Renal cortex interstitium (tissue), 11 donors: Measurements from ENCODE around the gene KRT4. TPM values are rescaled to one million over a fixed set of nuclear protein-coding genes. Genes with fewer than 3 reads are reported as not detected.
"Not testable (repeated sequence)": the region's sequence is repeated elsewhere in the genome, so short reads cannot be mapped to it uniquely, and the experiment has no call there.

Experiments used
- DNase-seq, 11 donors: peaks; one replicate each; pipeline ENCODE4 v3.0.0-alpha.2; 2013; ENCODE audit warnings: low read depth in 9 of 11, low spot score in 4 of 11; ENCODE audit errors: extremely low read depth in 1 of 11
- polyA plus RNA-seq, 3 donors: library from polyadenylated mRNA; unstranded; fragments of 120-200 nt; gene quantifications; one replicate each; pipeline ENCODE4 v1.2.1, GENCODE V29; 2013; ENCODE audit not compliant: insufficient read length in 3 of 3

The KRT4 gene
- polyA plus RNA-seq, 3 donors, result 0.20 to 0.81 (median 0.65) TPM

DNA sequence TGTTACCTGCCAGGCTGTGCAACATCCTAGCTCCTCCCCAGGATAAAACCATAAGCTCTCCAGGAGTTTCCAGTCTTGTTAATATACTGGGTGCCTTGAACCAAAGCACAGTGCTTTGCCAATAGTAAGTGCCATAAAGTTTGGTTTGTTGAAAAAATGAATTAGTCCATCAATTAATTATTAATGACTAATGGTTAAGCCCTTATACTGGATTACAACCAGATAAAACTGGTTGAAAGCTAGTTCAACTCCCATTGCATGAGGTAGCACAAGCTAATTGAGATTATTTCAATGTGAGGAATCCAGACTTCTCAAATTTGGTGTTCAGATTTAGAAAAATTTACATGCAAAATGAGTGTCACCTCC lies 16.4 kb downstream of the KRT4 start:
- DNase-seq, result no peak

DNA sequence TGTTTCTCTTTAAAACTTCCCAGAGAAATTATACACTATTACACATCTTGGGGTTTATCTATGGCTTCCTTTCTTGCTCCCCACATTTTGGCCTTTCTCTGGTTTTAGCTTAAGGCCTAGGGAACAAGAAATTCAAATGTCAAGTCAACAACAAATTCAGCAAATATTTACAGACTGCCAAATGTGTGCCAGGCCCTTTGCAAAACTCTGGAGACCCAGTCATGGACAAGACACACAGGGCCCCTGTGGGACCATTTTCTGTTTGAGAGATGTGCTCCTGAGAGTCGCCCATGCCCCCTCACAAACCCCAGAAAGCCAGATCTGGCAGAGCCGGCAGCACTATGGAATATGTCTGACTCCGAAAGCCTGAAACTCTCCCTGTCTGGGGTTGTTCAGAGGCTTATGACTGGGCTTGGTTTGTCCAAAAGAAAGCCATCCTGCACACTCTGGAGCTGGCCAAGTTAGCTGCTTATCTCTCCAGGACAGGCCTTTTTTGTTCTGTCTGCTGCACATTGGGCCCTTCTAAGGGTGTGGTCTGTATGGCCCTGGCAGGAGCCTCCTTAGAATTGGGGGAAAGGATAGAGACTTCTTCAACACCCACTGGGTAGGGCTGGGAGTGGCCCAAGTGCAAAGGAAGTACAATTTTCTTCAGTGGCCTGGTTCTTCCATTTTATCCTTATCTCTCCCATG lies 16.9 kb downstream of the KRT4 start:
- no peak for DNase-seq

DNA sequence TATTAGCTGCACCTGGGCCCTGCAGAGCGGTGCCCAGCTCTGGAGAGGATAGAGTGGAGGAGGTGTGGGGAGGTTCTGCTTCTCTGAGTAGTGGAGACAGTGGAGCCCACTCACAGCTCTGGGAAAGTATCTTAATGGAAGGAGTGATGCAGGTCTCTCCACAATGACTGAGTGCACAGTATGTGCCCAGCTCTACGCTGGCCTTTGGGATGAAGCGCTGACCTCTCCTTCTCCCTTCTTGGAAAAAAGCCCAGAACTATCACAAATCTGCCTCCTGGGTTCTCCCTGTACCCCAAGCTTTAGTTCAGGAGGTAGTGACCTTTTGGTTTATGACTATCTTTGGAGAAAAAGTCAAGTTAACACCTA lies 17.5 kb downstream of the KRT4 start:
- no peak for DNase-seq

DNA sequence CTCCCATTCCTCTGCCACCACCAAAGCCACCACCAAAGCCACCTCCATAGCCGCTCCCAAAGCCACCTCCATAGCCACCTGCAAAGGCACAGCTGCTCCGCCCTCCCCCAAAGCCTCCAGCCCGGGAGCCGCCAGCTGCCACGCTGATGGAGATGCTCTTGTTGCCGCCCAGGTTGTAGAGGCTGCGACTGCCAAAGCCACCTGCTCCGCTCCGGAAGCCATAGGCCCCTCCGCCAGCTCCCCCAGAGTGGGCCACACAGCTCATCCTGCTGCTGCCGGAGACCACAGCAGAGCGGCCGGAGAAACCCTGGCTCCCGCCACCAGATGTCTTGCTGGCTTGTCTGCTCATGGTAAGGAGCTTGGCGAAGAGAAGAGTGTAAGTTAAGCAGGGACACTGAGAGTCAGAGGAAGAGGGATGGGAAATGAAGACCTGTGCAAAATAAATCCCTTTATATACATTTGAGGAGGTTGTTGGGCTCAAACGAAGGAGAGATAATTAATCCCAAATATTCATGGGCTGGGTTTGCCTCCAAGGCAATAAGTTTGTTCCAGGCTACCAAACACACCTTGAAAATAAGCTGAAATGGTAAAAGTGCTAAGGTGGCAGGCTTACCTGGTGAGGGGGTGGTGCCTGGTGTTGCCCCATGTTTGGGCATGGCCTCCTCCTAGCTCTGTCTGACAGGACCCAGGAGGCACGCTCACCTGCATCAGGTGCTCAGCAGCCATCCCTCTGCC lies 18.1 kb downstream of the KRT4 start, which contains the start of gene KRT3:
Gene KRT3 (minus strand): TSS at position 424 of the 735 bp plus-strand sequence. CDS start 75 bp downstream, at position 349.
- DNase-seq, result no peak

DNA sequence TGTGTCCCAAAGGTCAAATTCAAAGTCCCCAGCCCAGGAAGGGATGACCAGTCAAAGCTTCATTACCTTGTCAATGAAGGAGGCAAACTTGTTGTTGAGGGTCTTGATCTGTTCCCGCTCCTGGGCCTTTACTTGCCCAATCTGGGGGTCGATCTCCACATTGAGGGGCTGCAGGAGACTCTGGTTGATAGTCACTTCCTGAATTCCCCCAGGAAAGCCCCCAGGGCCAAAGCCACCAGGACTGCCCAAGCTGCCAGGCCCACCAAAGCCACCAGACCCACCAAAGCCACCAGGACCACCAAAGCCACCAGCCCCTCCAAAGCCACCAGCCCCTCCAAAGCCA lies 18.6 kb downstream of the KRT4 start:
- not testable (repeated sequence) for DNase-seq

DNA sequence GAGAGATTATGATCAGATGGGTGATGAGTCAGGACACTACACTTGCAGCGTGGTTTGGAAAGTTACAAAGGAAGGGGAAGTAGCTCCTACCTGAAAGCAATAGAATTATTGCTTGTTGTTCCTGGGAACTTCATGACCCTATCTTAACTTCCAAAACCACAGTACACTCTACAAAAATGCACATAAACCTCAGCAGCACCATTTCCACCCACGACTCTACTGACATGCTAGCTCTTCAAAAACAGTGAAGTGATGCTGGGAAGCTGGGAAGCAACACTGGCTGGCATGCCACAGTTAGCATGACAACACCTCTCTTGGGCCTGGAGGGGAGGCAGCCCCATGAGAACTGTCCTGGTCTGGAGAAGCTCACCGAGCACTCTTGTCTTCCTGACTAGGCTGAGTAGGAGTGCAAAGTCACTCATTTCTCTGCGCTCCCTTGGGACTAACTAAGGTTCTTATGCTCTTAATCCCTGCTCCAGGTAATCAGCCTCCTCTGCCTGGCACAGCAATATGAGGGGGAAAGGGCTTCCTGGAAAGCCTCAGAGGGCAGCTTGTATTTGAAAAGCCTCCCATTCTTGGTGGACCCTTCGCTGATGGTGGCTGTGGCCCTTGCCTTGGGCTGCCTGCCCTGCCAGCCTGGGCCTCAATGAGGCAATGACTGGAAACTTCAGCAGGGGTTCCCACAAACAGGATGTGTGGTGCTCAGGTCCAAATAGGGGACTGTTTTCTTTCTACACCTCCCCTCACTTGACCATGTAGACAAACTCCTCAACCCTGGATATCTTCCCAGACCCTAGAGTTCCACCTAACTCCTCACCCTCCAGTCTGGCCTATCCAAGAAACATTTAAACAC lies 19.2 kb downstream of the KRT4 start:
- no peak for DNase-seq

DNA sequence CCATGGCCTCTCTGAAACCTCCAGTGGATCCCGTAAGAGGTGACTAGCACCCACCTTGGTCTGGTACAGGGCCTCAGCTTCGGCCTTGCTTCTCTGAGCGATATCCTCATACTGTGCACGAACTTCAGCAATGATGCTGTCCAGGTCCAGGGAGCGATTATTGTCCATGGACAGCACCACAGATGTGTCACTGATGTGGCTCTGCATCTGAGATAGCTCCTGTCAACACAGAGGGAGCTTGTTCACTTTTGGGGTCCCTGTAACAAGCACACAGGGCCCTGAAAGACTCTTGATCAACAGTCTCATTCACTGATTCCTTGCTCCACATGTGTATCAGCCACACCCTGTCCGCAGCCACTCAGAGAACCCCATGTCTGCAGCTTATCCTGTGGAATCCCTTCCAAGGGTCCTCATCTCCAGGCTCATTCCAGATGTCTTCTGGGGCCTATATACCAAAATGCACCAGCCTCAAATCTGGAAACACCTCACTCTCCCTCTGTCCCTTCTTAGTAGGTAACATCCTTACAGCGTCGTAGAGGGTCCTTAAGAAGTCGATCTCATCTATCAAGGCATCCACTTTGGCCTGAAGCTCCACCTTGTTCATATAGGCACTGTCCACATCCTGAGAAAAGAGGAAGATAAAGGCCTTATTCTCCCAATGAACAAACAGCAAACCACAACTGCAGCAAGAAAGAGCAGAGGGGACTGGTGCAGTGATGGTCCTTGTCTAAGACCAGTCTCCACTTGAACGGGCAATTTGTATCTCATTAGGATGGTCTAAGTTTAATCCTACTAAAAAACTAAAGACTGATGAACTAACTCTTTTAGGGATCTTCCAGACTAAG lies 21.5 kb downstream of the KRT4 start:
- DNase-seq, result no peak

DNA sequence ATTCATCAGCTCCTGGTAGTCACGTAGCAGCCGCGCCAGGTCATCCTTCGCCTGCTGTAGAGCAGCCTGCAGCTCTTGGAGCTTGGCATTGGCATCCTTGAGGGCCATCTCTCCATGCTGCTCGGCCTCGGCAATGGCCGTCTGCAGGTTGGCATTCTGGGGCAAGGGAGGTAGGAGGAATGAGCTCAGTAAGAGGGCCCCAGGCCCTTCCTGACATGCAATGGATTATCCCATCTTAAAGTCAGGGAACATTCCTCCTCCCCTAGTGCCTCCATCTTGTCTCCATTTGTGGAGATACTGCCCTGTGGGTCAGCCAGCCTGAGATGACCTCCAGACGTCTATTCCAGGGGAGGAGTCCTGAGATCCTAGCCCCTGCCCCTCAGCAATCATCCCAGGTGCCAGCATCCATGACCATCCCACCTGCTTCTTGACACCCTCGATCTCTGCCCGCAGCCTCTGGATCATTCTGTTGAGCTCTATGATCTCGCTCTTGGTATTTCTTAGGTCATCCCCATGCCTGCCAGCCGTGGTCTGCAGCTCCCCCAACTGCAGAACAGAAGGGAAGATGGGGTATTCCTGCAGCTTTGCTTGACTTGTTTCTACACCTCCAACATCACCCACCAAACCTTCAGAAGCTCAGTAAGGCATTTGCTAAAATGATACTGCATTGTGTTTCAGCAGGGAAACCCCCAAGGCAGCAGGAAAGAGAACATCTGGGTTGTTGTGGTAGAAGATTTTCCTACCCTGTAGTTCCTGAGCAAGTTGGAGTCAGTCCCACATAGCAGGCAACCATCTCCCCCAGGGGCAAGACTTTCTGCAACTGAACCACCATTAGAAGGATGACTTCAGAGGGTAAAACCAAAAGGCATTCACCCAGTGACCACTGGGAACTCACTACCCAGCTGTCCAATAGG lies 22.4 kb downstream of the KRT4 start:
- DNase-seq, result no peak

DNA sequence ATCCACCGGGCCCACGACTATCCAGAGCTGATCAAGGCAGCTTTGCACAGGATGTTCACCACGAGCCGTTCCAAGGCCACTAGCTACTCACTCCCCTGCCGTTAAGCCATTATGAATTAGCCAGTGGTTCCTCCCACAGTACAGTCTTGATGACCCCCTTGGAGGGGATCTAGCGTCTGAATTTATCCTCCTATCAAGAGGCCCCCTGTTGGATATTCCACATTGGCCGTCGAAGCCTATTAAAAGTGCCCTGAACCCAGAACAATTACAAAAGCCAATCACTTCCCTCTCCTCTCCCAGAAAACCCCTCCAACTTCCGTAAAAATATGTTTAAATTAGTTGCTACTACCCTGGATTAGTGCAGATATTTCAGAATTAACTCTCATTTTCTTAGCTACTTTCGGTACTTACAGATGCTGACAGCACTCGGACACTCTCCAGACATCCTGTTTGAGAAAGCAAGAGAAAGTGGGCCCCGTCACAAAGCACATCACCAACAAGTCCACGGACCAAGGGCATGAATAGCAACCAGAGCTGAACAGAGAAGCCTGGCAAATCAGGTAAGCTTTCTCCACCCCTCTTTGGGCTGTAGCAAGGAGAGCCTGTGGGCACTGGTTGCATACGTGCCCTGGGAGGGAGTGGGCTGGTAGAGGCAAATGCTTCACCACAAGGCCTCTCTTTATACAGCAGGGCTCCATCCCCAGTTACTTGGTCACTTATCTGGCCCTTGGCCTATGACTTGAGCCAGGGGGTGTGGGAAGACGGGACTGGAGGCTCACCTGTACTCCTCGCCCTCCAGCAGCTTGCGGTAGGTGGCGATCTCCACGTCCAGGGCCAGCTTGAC lies 23.3 kb downstream of the KRT4 start:
- DNase-seq, result no peak

DNA sequence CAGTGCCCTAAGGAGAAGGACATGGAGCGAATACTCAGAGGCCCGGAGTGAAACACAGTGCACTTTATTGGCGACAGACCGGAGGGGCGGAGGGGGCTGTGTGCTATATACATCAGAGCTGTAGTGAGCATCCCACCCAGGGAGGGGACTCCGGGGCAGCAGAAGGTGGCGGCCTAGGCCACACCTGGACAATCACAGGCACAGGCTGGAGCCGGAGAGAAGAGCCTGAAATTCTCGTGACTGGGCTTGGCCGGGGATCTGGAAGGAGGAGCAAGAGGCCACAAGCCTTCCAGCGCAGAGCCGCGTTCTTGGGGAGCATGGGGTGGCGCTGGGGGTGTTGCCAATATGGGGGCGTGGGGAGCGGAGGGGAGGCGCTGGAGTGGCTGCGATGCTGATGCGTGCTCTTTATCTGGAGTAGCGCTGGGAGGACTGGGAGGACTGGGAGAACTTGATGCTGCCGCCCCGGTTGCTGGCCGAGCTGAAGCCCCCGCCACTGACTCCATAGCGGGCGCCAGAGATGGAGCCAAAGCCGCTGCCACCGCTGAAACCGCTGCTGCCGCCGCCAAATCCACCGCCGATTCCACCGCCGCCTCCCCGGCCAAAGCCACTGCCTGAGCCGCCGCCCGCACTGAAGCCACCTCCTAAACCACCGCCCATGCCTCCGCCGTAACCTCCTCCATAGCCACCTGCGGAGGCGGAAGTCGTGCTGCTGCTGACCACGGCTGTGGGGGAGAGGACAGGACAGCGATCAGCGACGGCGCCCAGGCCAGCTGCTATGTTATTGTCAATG lies 24.1 kb downstream of the KRT4 start:
- peak in 3 of 11 donors; percentile 8 to 15 (median 14) for DNase-seq

DNA sequence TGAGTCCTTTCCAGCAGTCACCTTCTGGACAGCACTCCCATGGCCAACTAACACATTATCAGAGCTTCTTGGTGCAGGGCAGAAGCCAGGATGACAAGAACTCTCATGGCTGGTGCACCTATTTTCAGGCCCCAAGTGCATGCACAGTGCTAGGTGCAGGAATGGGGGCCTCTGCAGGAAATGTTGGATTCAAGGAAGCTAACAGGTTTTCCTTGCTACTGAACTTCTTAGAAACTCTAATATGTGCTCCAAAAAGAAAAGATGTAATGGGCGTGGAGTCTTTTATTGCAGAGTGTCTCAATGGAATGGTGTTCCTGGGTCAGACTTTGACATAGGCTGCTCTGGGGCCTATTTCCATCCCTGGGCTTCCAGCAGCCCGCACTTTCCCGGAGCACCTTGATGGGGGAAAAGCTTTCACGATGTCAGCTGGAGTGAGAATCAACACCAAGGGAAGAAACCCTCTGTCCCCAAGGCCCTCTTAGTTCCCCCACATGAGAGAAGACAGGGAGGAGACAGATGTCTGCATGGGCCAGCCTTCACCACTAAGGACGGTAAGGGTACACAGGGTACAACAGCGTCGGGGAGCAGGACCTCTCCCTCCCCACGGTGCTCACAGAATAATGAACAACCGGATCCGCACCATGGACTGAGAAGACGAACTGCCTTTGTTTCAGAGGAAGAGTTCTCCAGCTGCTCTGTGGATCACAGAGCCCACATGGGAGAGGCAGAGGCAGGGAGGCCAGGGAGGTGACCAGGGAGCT lies 24.9 kb downstream of the KRT4 start:
- DNase-seq, result no peak

DNA sequence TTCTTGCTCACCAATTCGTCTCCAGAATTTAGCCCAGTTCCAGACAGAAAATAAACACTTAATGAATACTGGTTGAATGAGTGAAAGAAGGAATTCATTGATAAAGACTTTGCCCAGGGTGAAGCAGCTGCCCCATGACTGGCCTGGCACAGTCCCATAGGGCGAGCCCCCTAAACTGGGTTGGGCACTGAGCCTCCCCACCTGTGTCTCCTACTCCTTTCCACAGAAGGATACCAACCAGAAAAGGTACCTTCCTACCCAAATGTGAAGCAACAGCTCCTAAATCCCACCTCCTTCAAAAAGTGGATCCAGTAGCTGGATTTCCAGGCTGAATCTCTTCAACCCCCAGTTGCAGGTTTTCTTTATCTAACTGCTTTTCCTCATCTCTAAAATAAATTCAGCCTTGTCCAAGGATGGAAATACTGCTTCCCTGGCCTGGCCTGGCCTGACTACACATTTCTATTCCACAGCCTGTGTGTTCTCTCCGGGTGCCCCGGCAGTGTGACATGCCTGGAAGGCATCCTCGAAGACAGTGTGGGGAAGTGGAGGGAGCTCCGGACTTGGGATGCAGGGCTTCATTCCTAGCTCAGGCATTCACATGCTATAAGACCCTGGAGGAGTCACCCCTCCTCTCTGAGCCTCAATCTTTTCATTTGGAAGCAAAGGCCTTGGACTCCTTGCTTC lies 25.6 kb downstream of the KRT4 start:
- no peak for DNase-seq

DNA sequence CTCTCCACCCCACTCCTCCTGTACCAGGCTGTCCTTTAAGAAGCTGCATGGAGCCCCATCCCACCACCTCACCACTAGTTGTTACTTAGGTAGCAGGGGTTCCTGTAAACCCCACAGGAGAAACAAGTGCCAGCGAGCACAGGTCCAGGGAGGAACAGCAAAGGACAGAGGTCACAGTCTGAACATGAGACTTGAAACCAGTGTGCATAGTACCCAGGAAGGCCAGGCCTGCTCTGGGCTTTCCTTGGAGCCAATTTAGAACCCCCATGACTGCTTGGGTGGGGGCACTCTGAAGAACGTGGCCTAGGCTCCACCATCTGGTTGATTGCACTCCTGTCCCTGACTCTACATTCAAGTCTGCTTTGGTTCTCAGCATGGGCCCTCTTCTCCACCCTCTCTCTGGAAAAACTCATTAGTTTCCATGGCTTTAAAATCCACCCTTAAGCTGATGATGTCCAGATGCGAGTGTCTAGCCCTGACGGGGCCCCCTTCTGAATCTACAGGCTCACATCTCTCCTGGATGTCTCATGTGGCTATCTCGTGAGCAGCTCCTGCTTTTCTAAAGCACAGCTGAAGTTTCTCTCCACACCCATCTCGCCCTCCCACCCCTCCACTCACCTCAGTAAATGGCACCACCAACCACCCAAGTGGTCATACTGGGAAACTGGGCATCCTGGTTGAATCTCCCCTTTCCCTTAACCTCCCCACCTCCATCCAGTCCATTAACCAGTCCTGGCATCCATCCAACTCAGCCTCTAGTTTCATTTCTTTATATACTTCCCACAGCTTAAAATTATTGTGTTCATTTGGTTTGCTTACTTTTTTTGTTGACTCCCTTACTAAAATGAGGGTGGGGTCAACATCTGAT lies 26.4 kb downstream of the KRT4 start:
- no peak for DNase-seq

DNA sequence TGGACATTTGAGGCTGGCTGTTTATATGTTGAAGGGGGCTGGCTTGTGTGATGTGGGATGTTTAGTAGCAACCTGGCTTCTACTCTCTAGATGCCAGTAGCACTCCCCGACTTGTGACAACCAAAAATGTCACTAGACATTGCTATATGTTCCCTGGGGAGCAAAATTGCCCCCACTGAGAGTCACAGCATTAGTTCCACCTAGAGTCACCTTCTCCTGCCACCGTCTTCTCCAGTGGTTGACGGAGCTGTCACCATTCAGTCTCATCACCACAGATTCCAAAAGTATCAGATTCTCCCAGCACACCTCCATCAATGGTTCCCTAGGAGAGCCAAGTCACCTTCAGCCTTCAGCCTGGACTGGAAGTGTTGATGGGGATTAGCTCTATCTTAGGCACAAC lies 29.0 kb downstream of the KRT4 start:
- DNase-seq, result no peak
